ENCODE measurements around the gene MLXIPL. TPM values are rescaled to one million over a fixed set of nuclear protein-coding genes. Genes with fewer than 3 reads are reported as not detected.

The MLXIPL gene
- total and polyA plus RNA-seq, 2 of the 8 experiments (the other 6 are each of a cell fraction or from before 2014, with no cell fraction given): 9.4 to 10.6 TPM

DNA sequence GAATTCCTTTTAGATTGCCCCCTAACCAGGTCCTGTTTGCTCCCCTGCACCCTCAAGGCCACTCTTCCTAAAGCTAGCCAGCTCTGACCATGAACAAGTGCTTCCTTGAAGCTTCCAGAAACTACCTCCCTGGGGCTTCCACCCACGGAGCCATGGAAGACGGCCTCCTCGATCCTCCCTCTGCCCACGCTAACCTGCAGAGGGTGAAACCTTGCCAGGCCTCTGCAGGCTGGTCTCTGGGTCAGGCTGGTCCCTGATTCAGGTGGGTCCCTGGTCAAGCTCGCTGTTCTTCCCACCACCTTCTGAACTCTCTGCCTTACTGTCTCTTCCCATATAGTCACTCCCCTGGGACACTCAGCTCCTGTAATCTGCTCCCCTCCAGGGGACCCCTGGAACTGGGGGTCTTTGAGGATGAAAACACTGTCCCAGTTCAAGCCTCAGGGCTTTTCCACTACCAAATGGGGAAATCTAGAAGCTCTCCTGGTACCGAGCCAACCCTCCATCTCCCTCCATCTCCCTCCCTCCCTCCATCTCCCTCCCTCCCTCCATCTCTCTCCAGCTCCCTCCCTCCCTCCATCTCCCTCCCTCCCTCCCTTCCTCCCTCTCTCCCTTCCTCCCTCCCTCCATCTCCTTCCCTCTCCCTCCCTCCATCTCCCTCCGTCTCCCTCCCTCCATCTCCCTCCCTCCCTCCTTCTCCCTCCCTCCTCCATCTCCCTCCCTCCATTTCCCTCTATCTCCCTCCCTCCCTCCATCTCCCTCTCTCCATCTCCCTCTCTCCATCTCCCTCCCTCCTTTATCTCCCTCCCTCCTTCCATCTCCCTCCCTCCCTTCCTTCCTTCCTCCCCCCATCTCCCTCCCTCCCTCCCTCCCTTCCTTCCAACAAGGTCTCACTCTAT lies 2.9 kb downstream of the MLXIPL start:
- H3K79me1 ChIP-seq (ENCODE audit: low read depth, low read length): no peaks in the 10 kb centered on the region
- no peak overlapping the region for H3K56ac ChIP-seq (replicated peaks; ENCODE audit: insufficient read length, low read depth, low read length)
- no peak overlapping the region for H3K4ac ChIP-seq (replicated peaks; ENCODE audit: insufficient read length, low read depth, low read length)
- H2BK12ac ChIP-seq (ENCODE audit: low read depth, low read length): 0 out of 2 replicates have a peak overlapping the region, but pooled peaks have one; percentile 43
- no peak overlapping the region; a peak in 1 of 4 replicates for H3K4me2 ChIP-seq (ENCODE audit: insufficient read depth in 1 of 2, low read depth in 2 of 2, low read length in 2 of 2)
- H3K79me2 ChIP-seq (ENCODE audit: control insufficient read depth in 1 of 2, insufficient read depth in 2 of 2, low read length in 2 of 2): no peaks in the 10 kb centered on the region
- H3K36me3 ChIP-seq (ENCODE audit: control insufficient read depth in 2 of 4, insufficient read depth in 4 of 4, low read length in 3 of 4): no peaks in the 10 kb centered on the region
- no peaks in the 10 kb centered on the region for H3K9me3 ChIP-seq (ENCODE audit: insufficient read depth in 2 of 2, low read depth in 1 of 2, low read length in 1 of 2)
- H4K91ac ChIP-seq (replicated peaks; ENCODE audit: insufficient read length, low read length): peak overlapping the region; percentile 66
- 85% methylated on average over 5 of the region's 7 CpGs; no CpG with 5 or more reads in 1 of the 2 experiments for WGBS, 2 experiments (ENCODE audit: extremely low coverage in 1 of 2, insufficient coverage in 1 of 2, insufficient read length in 1 of 2, insufficient replicate concordance in 2 of 2, low coverage in 1 of 2, low lambda C conversion rate in 2 of 2, missing lambda C conversion rate in 1 of 2)
- no peak overlapping the region for H3K14ac ChIP-seq (ENCODE audit: insufficient read length)
- H4K5ac ChIP-seq (ENCODE audit: insufficient read length, low read depth, low read length): no peak overlapping the region
- no peak overlapping the region for H3K23ac ChIP-seq (ENCODE audit: insufficient read length)
- H3K27ac ChIP-seq (ENCODE audit: low read depth, low read length): no peak overlapping the region
- POLR2A ChIA-PET (ENCODE audit: partially characterized antibody): interaction anchor here (0.6 to 2.6 kb wide), 13 partner anchors 9 to 120 kb away, joined by 3 to 20 read pairs (median 4); partner anchors contain the start of genes BUD23 and DNAJC30
- CTCF ChIA-PET (ENCODE audit: partially characterized antibody): interaction anchor here (0.7 to 2.2 kb wide), 18 partner anchors 8 to 150 kb away, joined by 3 to 11 read pairs (median 4); no protein-coding TSS in a partner anchor
- peaks cover 18% of the 10 kb centered on the region for H3K23me2 ChIP-seq (ENCODE audit: low read depth, low read length)
- peaks cover 0 to 6% of the 10 kb centered on the region in 2 experiments for H4K20me1 ChIP-seq (replicated peaks in 1 of 2; ENCODE audit: control insufficient read depth in 1 of 2, insufficient read depth in 2 of 2, low read length in 2 of 2)
- FAIRE-seq: no peak
- peak overlapping the region; percentile 24; the same call in 1 of the 2 replicates for H2BK5ac ChIP-seq (ENCODE audit: low read depth, low read length)
- H2AFZ ChIP-seq (ENCODE audit: low read length): no peak overlapping the region
- H3K18ac ChIP-seq (ENCODE audit: extremely low read depth, low read length): peak overlapping the region; percentile 60; the same call in 1 of the 2 replicates
- no peak overlapping the region for H2BK120ac ChIP-seq (replicated peaks; ENCODE audit: low read depth, low read length)
- H3K9ac ChIP-seq (replicated peaks in 1 of 4; ENCODE audit: extremely low read depth in 1 of 4, low read depth in 3 of 4, low read length in 3 of 4): no peak overlapping the region
- peaks cover 0 to 6% (median 4%) of the 10 kb centered on the region in 4 experiments; a peak in 6 of 7 replicates for H3K4me1 ChIP-seq (replicated peaks in 1 of 4; ENCODE audit: control insufficient read depth in 3 of 4, insufficient read depth in 4 of 4, low read length in 3 of 4)
- no peak overlapping the region for H3K4me3 ChIP-seq (ENCODE audit: extremely low read depth in 1 of 4, insufficient read depth in 2 of 4, low read depth in 3 of 4, low read length in 4 of 4)
- no peak overlapping the region for H4K8ac ChIP-seq (ENCODE audit: extremely low read depth, insufficient read depth, low read length)
- H2BK20ac ChIP-seq (ENCODE audit: low read length): no peak overlapping the region; the same call in 1 of the 2 replicates
- peak overlapping the region; percentile 53; the same call in 1 of the 2 replicates for H2AK5ac ChIP-seq (ENCODE audit: low read depth, low read length)
- DNase-seq (ENCODE audit: low read depth in 1 of 2, low spot score in 2 of 2): no peak
- peak overlapping the region; percentile 97 for H2BK15ac ChIP-seq (ENCODE audit: low read length)
- H3K27me3 ChIP-seq (replicated peaks in 1 of 4; ENCODE audit: control insufficient read depth in 3 of 4, extremely low read depth in 1 of 4, insufficient read depth in 3 of 4, low read length in 3 of 4): peaks cover 0 to 12% (median 10%) of the 10 kb centered on the region in 4 experiments; a peak in 5 of 7 replicates
- no peak for TF ChIP-seq BACH1 (IDR thresholded peaks at IDR 0.05; ENCODE audit: low read length)
- TF ChIP-seq GABPA (IDR thresholded peaks at IDR 0.05; ENCODE audit: borderline replicate concordance, insufficient read depth, low read length): no peak
- no peak for TF ChIP-seq GTF2F1 (IDR thresholded peaks at IDR 0.05; ENCODE audit: borderline replicate concordance, low read depth, low read length)
